H1 (cell line): ENCODE results near the gene ADARB2. TPM values are rescaled to one million over a fixed set of nuclear protein-coding genes. Genes with fewer than 3 reads are reported as not detected.

Source experiments
- CTCF ChIA-PET: fragments of 300-600 bp; sonication (Branson Sonifier 250); formaldehyde crosslinking; loops from one replicate; lab custom pipeline; 2021; ENCODE audit not compliant: partially characterized antibody; lab: Charles Lee
- POLR2A ChIA-PET: fragments of 300-600 bp; sonication (Branson Sonifier 250); formaldehyde crosslinking; loops from one replicate; lab custom pipeline; 2021; ENCODE audit warnings: inconsistent platforms; ENCODE audit not compliant: partially characterized antibody; lab: Charles Lee
- DNase-seq, 2 experiments: peaks; one replicate each; pipeline versions ENCODE4 v3.0.0 to v3.0.0-alpha.2; 2010 to 2022; ENCODE audit warnings: low spot score in 2 of 2, low read depth in 1 of 2, mixed read lengths in 1 of 2
- FAIRE-seq: peaks from 2 replicates; lab custom pipeline; 2011; peaks lifted over from hg19 to GRCh38; lab: Jason Lieb, UNC
- H2AFZ ChIP-seq: 2 replicates; pipeline ENCODE4 v1.8.1; 2012; ENCODE audit warnings: low read length, inconsistent platforms
- H2AK5ac ChIP-seq: 2 replicates; pipeline ENCODE4 v1.6.1; 2013; ENCODE audit warnings: low read depth, low read length
- H2BK120ac ChIP-seq: replicated peaks from 2 replicates; pipeline ENCODE3; 2013; ENCODE audit warnings: low read depth, low read length, inconsistent platforms
- H2BK12ac ChIP-seq: 2 replicates; pipeline ENCODE4 v1.6.1; 2013; ENCODE audit warnings: low read depth, low read length
- H2BK15ac ChIP-seq: 2 replicates; pipeline ENCODE4 v1.6.1; 2013; ENCODE audit warnings: low read length
- H2BK20ac ChIP-seq: 2 replicates; pipeline ENCODE4 v1.6.1; 2013; ENCODE audit warnings: low read length
- H2BK5ac ChIP-seq: 2 replicates; pipeline ENCODE4 v1.6.1; 2013; ENCODE audit warnings: low read depth, low read length
- H3K14ac ChIP-seq: 2 replicates; pipeline ENCODE4 v1.6.1; 2013; ENCODE audit warnings: inconsistent platforms; ENCODE audit not compliant: insufficient read length
- H3K18ac ChIP-seq: 2 replicates; pipeline ENCODE4 v1.6.1; 2013; ENCODE audit warnings: low read length; ENCODE audit errors: extremely low read depth
- H3K23ac ChIP-seq: 2 replicates; pipeline ENCODE4 v1.6.1; 2013; ENCODE audit warnings: inconsistent platforms; ENCODE audit not compliant: insufficient read length
- H3K23me2 ChIP-seq: 2 replicates; pipeline ENCODE4 v1.6.1; 2013; ENCODE audit warnings: low read depth, low read length
- H3K27ac ChIP-seq: 2 replicates; pipeline ENCODE4 v1.6.1; 2011; ENCODE audit warnings: low read depth, low read length, inconsistent platforms
- H3K27me3 ChIP-seq, 4 experiments: replicated peaks in 1 of 4; 1 replicate in 1 of 4; 2 replicates in 3 of 4; pipeline versions ENCODE4 v1.6.1 to v1.8.1; 2011 to 2013; ENCODE audit warnings: low read length in 3 of 4, mild to moderate bottlenecking in 3 of 4, inconsistent platforms in 2 of 4, mixed read lengths in 2 of 4, moderate library complexity in 1 of 4; ENCODE audit not compliant: control insufficient read depth in 3 of 4, insufficient read depth in 3 of 4; ENCODE audit errors: extremely low read depth in 1 of 4
- H3K36me3 ChIP-seq, 4 experiments: 2 replicates each; pipeline versions ENCODE4 v1.6.1 to v1.8.1; 2011 to 2013; ENCODE audit warnings: mild to moderate bottlenecking in 4 of 4, low read length in 3 of 4, moderate library complexity in 2 of 4, control low read depth in 1 of 4, inconsistent platforms in 1 of 4; ENCODE audit not compliant: insufficient read depth in 4 of 4, control insufficient read depth in 2 of 4
- H3K4ac ChIP-seq: replicated peaks from 2 replicates; pipeline ENCODE3; 2013; ENCODE audit warnings: low read length, low read depth, mixed read lengths, inconsistent platforms; ENCODE audit not compliant: insufficient read length
- H3K4me1 ChIP-seq, 4 experiments: replicated peaks in 1 of 4; 1 replicate in 1 of 4; 2 replicates in 3 of 4; pipeline versions ENCODE4 v1.6.1 to v1.8.1; 2011 to 2013; ENCODE audit warnings: low read length in 3 of 4, inconsistent platforms in 2 of 4, mixed read lengths in 1 of 4; ENCODE audit not compliant: insufficient read depth in 4 of 4, control insufficient read depth in 3 of 4
- H3K4me2 ChIP-seq, 2 experiments: 2 replicates each; pipeline versions ENCODE4 v1.6.1 to v1.8.1; 2011 to 2013; ENCODE audit warnings: low read depth in 2 of 2, low read length in 2 of 2, control low read depth in 1 of 2, inconsistent platforms in 1 of 2, mild to moderate bottlenecking in 1 of 2; ENCODE audit not compliant: insufficient read depth in 1 of 2
- H3K4me3 ChIP-seq, 4 experiments: fragments of 200-600, 300-600 bp in 1 of 4; sonication (generic), shearing (Covaris generic), sonication (Bioruptor Twin) in 1 of 4; 2 replicates each; pipeline versions ENCODE4 v1.5.1 to v1.8.1; 2011 to 2016; ENCODE audit warnings: low read length in 4 of 4, low read depth in 3 of 4, control low read depth in 2 of 4, inconsistent platforms in 2 of 4, mild to moderate bottlenecking in 2 of 4, mixed read lengths in 1 of 4, moderate library complexity in 1 of 4; ENCODE audit not compliant: insufficient read depth in 2 of 4; ENCODE audit errors: extremely low read depth in 1 of 4
- H3K56ac ChIP-seq: replicated peaks from 2 replicates; pipeline ENCODE3; 2013; ENCODE audit warnings: low read depth, mild to moderate bottlenecking, mixed read lengths, low read length, inconsistent platforms; ENCODE audit not compliant: insufficient read length
- H3K79me1 ChIP-seq: 2 replicates; pipeline ENCODE4 v1.6.1; 2013; ENCODE audit warnings: low read depth, low read length, control low read depth
- H3K79me2 ChIP-seq, 2 experiments: 2 replicates each; pipeline versions ENCODE4 v1.6.1 to v1.8.1; 2012 to 2013; ENCODE audit warnings: low read length in 2 of 2, mild to moderate bottlenecking in 2 of 2, inconsistent platforms in 1 of 2; ENCODE audit not compliant: insufficient read depth in 2 of 2, control insufficient read depth in 1 of 2
- H3K9ac ChIP-seq, 4 experiments: replicated peaks in 1 of 4; 1 replicate in 1 of 4; 2 replicates in 3 of 4; pipeline versions ENCODE4 v1.6.1 to v1.8.1; 2011 to 2013; ENCODE audit warnings: low read depth in 3 of 4, low read length in 3 of 4, control low read depth in 2 of 4, mild to moderate bottlenecking in 2 of 4, moderate library complexity in 2 of 4, inconsistent platforms in 1 of 4; ENCODE audit errors: extremely low read depth in 1 of 4
- H3K9me3 ChIP-seq, 2 experiments: 2 replicates each; pipeline versions ENCODE4 v1.6.1 to v1.8.1; 2012 to 2013; ENCODE audit warnings: mild to moderate bottlenecking in 2 of 2, moderate library complexity in 2 of 2, control low read depth in 1 of 2, inconsistent platforms in 1 of 2, low read depth in 1 of 2, low read length in 1 of 2, mixed read lengths in 1 of 2; ENCODE audit not compliant: insufficient read depth in 2 of 2
- H4K20me1 ChIP-seq, 2 experiments: replicated peaks in 1 of 2; 2 replicates each; pipeline versions ENCODE3 to v1.8.1; 2011 to 2013; ENCODE audit warnings: inconsistent platforms in 2 of 2, low read length in 2 of 2, mild to moderate bottlenecking in 1 of 2; ENCODE audit not compliant: insufficient read depth in 2 of 2, control insufficient read depth in 1 of 2
- H4K5ac ChIP-seq: 2 replicates; pipeline ENCODE4 v1.6.1; 2013; ENCODE audit warnings: low read length, low read depth, mixed read lengths, inconsistent platforms; ENCODE audit not compliant: insufficient read length
- H4K8ac ChIP-seq: 2 replicates; pipeline ENCODE4 v1.8.0; 2013; ENCODE audit warnings: mild to moderate bottlenecking, moderate library complexity, low read length, inconsistent platforms; ENCODE audit not compliant: insufficient read depth; ENCODE audit errors: extremely low read depth
- H4K91ac ChIP-seq: replicated peaks from 2 replicates; pipeline ENCODE3; 2013; ENCODE audit warnings: low read length, mixed read lengths, inconsistent platforms; ENCODE audit not compliant: insufficient read length
- BCL11A ChIP-seq, 2 experiments: IDR thresholded peaks; one replicate each; pipeline ENCODE4 v1.6.1; 2011; ENCODE audit warnings: low read depth in 2 of 2, low read length in 2 of 2, mild to moderate bottlenecking in 2 of 2
- EP300 ChIP-seq, 2 experiments: IDR thresholded peaks; 1 replicate in 1 of 2; 2 replicates in 1 of 2; pipeline ENCODE4 v1.6.1; 2011 to 2012; ENCODE audit warnings: low read depth in 2 of 2, low read length in 2 of 2, mild to moderate bottlenecking in 2 of 2, borderline replicate concordance in 1 of 2, inconsistent platforms in 1 of 2, moderate library complexity in 1 of 2
- EZH2 ChIP-seq: fragments of 200-600 bp; sonication (generic); IDR thresholded peaks from 2 replicates; pipeline ENCODE4 v1.7.1; 2012; ENCODE audit warnings: low read depth, mild to moderate bottlenecking, moderate library complexity, low read length, inconsistent platforms; ENCODE audit not compliant: severe bottlenecking
- FOSL1 ChIP-seq: IDR thresholded peaks from 2 replicates; pipeline ENCODE4 v1.6.1; 2011; ENCODE audit warnings: mild to moderate bottlenecking, low read depth, low read length, moderate library complexity; ENCODE audit not compliant: insufficient read depth
- GABPA ChIP-seq: IDR thresholded peaks from 2 replicates; pipeline ENCODE4 v1.6.1; 2011; ENCODE audit warnings: mild to moderate bottlenecking, low read length, moderate library complexity, borderline replicate concordance; ENCODE audit not compliant: insufficient read depth
- HDAC2 ChIP-seq, 2 experiments: fragments of 300-600 bp in 1 of 2; sonication (generic) in 1 of 2; IDR thresholded peaks; 2 replicates each; pipeline ENCODE4 v1.6.1; 2011 to 2012; ENCODE audit warnings: low read depth in 2 of 2, low read length in 2 of 2, mild to moderate bottlenecking in 2 of 2, moderate library complexity in 2 of 2, borderline replicate concordance in 1 of 2, inconsistent platforms in 1 of 2
- JUN ChIP-seq: IDR thresholded peaks from 2 replicates; pipeline ENCODE4 v1.6.1; 2011; ENCODE audit warnings: low read depth, mild to moderate bottlenecking, improper control_type of control experiment, low read length
- NANOG ChIP-seq: IDR thresholded peaks from 2 replicates; pipeline ENCODE4 v1.6.1; 2011; ENCODE audit warnings: low read length, low read depth, mild to moderate bottlenecking, inconsistent platforms; ENCODE audit not compliant: insufficient read depth, poor library complexity, severe bottlenecking
- NRF1 ChIP-seq: IDR thresholded peaks from 2 replicates; pipeline ENCODE4 v1.6.1; 2011; ENCODE audit warnings: mild to moderate bottlenecking, low read depth, low read length, improper control_type of control experiment
- RAD21 ChIP-seq, 2 experiments: IDR thresholded peaks in 1 of 2; conservative IDR thresholded peaks in 1 of 2; 2 replicates each; pipeline ENCODE4 v1.6.1; 2011; ENCODE audit warnings: low read depth in 2 of 2, low read length in 2 of 2, improper control_type of control experiment in 1 of 2, inconsistent platforms in 1 of 2, mild to moderate bottlenecking in 1 of 2, moderate library complexity in 1 of 2
- RFX5 ChIP-seq: IDR thresholded peaks from 2 replicates; pipeline ENCODE4 v1.6.1; 2011; ENCODE audit warnings: low read depth, low read length, improper control_type of control experiment, borderline replicate concordance
- SIX5 ChIP-seq: IDR thresholded peaks from 2 replicates; pipeline ENCODE4 v1.6.1; 2011; ENCODE audit warnings: mild to moderate bottlenecking, low read depth, low read length
- SP4 ChIP-seq: IDR thresholded peaks from 2 replicates; pipeline ENCODE4 v1.6.1; 2012; ENCODE audit warnings: low read length, inconsistent platforms
- WGBS, 2 experiments: shearing (Covaris generic) in 1 of 2; methylation state at CpG; one replicate each; pipeline versions ENCODE4 v1.1.6 to v1.1.7; 2013 to 2015; ENCODE audit warnings: low lambda C conversion rate in 2 of 2, mixed read lengths in 2 of 2, inconsistent platforms in 1 of 2, low coverage in 1 of 2, missing lambda C conversion rate in 1 of 2; ENCODE audit not compliant: insufficient replicate concordance in 2 of 2, insufficient coverage in 1 of 2, insufficient read length in 1 of 2; ENCODE audit errors: extremely low coverage in 1 of 2, missing lambda C conversion rate in 1 of 2; 5-methylcytosine and 5-hydroxymethylcytosine counted together
- polyA plus RNA-seq, 7 experiments: library from polyadenylated mRNA; depleted of rRNA in 3 of 7; stranded (reverse) in 5 of 7; unstranded in 2 of 7; fragments of >200 nt in 5 of 7; fragments of 200-250 nt in 2 of 7; gene quantifications; 1 replicate in 5 of 7; 2 replicates in 1 of 7; 4 replicates in 1 of 7; pipeline versions ENCODE4 v1.2.1 to v1.2.3, GENCODE V29; 2011 to 2013; ENCODE audit warnings: missing spikeins in 2 of 7, mixed read lengths in 2 of 7
- total RNA-seq: library from RNA; stranded (reverse); fragmentation: NEBNext Ultra II Directional; extraction: Animal tissue kit (Norgen Biotek cat#: 25700); gene quantifications from 2 replicates; pipeline ENCODE4 v1.2.1, GENCODE V29; 2021

Gene ADARB2
- total and polyA plus RNA-seq, 2 of the 8 experiments (the other 6 are each of a cell fraction or from before 2014, with no cell fraction given) = 2.2 to 2.8 TPM

GRCh38 chr10:1489801-1490200, 247.5 kb downstream of the ADARB2 start:
- H3K79me1 ChIP-seq = no peaks in the 10 kb centered on the region
- no peak for TF ChIP-seq NANOG
- no peak for TF ChIP-seq RFX5
- no peak for TF ChIP-seq HDAC2 (IDR thresholded peaks at IDR 0.05; ENCODE audit: borderline replicate concordance in 1 of 2, low read depth in 2 of 2, low read length in 2 of 2)
- no peak for TF ChIP-seq FOSL1
- no peak for TF ChIP-seq JUN
- TF ChIP-seq EZH2 = no peak
- TF ChIP-seq GABPA = no peak
- no peak for TF ChIP-seq BCL11A (IDR thresholded peaks at IDR 0.05; ENCODE audit: low read depth in 2 of 2, low read length in 2 of 2)
- no peak for TF ChIP-seq RAD21 (IDR thresholded peaks at IDR 0.05 in 1 of 2, conservative IDR thresholded peaks at IDR 0.05 in 1 of 2; ENCODE audit: low read depth in 2 of 2, low read length in 2 of 2)
- no peak for TF ChIP-seq EP300 (IDR thresholded peaks at IDR 0.05; ENCODE audit: borderline replicate concordance in 1 of 2, low read depth in 2 of 2, low read length in 2 of 2)
- no peak for TF ChIP-seq SP4
- TF ChIP-seq SIX5 = no peak
- no peak for TF ChIP-seq NRF1

More at GRCh38 chr10:1489801-1490200, 247.5 kb downstream of the ADARB2 start:
- H2BK15ac ChIP-seq = no peak overlapping the region
- FAIRE-seq (no peak), DNase-seq (no peak)
- H4K20me1 ChIP-seq = no peaks in the 10 kb centered on the region
- H3K4me3 ChIP-seq = no peak overlapping the region
- H3K23ac ChIP-seq = no peak overlapping the region
- H3K4ac ChIP-seq = no peak overlapping the region
- no peaks in the 10 kb centered on the region for H3K27me3 ChIP-seq
- H3K79me2 ChIP-seq = no peaks in the 10 kb centered on the region; a peak in 1 of 4 replicates
- no peak overlapping the region for H2BK120ac ChIP-seq
- CTCF ChIA-PET = interaction anchor here (0.6 kb wide), 1 partner anchor 110 kb away, joined by 3 read pairs; no protein-coding TSS in a partner anchor
- no peak overlapping the region for H3K14ac ChIP-seq
- H3K9ac ChIP-seq = no peak overlapping the region
- no peak overlapping the region for H4K8ac ChIP-seq
- H3K18ac ChIP-seq = no peak overlapping the region
- no peaks in the 10 kb centered on the region for H3K4me1 ChIP-seq
- no peaks in the 10 kb centered on the region for H3K23me2 ChIP-seq
- no peak overlapping the region for H2BK5ac ChIP-seq
- H3K27ac ChIP-seq = no peak overlapping the region
- H2AFZ ChIP-seq = no peak overlapping the region
- H4K5ac ChIP-seq = no peak overlapping the region
- no peaks in the 10 kb centered on the region for H3K9me3 ChIP-seq
- H3K4me2 ChIP-seq = no peak overlapping the region
- no peaks in the 10 kb centered on the region for H3K36me3 ChIP-seq
- H2BK12ac ChIP-seq = no peak overlapping the region
- 93% methylated on average over 4 of the region's 4 CpGs; no CpG with 5 or more reads in 1 of the 2 experiments for WGBS, 2 experiments
- no peak overlapping the region for H2BK20ac ChIP-seq
- no peak overlapping the region for H2AK5ac ChIP-seq
- H3K56ac ChIP-seq = no peak overlapping the region
- H4K91ac ChIP-seq = no peak overlapping the region
- POLR2A ChIA-PET = no interaction called here
